ENCODE data around the gene TCP1.
"Not testable (repeated sequence)": the region's sequence is repeated elsewhere in the genome, so short reads cannot be mapped to it uniquely, and the experiment has no call there.

TCP1 gene

DNA sequence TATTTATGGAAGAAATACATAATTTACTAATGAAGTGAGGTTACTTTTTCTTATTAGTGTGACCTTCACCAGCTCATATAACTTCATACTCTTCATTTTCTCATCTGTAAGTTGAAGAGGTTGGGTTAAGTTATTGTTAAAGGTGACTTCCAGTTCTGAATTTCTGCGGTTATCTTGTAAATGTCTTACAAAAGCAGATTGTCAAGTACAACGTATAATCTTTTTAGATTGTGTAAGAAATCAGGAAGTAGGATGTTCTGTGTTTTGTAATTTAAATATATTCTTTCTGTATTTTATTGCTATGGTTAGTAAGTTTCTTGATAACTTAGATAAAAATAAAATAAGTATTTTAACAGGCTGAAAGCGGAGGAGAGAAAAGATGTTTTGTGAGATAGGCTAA lies 50.1 kb downstream of the TCP1 start:
- no peak for DNase-seq (ENCODE audit: low spot score)

DNA sequence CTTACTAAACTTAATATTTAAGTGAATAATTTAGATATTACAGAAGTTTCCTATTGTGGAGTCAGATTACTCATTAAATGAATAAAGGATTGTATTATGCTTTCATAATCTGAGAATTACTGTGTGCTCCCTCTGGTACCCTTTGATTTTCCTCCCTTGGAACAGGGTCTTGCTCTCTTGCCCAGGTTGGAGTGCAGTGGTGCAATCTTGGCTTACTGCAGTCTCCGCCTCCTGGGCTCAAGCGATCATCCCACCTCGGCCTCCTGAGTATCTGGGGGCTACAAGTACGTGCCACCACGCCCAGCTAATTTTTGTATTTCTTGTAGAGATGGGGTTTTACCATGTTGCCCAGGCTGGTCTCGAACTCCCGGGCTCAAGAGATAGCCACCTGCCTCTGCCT lies 52.5 kb downstream of the TCP1 start:
- no peak for DNase-seq (ENCODE audit: low spot score)

DNA sequence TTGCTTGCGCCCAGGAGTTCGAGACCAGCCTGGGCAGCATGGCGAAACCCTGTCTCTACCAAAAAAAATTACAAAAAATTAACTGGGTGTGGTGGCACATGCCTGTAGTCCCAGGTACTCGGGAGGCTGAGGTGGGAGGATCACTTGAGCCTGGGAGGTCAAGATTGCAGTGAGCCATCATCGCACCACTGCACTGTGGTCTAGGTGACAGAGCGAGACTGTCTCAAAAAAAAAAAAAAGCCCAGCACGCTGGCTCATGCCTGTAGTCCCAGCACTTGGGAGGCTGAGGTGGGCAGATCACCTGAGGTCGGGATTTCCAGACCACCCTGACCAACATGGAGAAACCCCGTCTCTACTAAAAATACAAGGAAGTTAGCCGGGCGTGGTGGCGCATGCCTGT lies 56.0 kb downstream of the TCP1 start:
- not testable (repeated sequence) for DNase-seq (ENCODE audit: low spot score)

DNA sequence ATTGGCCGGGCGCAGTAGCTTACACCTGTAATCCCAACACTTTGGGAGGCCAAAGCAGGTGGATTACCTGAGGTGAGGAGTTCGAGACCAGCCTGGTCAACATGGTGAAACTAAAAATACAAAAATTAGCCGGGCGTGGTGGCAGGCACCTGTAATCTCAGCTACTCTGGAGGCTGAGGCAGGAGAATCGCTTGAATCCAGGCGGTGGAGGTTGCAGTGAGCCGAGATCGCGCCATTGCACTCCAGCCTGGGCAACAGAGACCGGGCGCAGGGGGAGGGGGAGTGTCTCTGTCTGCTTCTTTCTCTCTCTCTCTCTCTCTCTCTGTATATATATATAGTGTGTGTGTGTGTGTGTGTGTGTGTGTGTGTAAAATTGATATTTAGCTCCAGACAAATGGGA lies 56.9 kb downstream of the TCP1 start:
- DNase-seq (ENCODE audit: low spot score) = not testable (repeated sequence)

DNA sequence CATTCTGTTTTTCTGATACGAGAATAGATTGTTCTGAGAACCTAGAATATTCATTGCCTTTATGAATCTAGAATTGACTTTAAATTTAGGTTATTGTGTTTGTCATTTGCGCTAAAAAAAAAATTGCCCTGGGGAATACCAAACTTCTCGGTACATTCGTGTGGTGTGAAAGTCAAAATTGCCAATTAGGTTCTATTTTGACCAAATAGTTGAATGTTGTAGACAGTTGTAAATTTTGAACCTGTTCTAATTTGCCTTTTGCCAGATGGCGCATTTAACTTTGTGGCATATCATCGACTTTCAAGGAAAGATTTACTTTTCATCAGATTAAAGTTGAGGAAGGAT lies 59.1 kb downstream of the TCP1 start:
- DNase-seq (ENCODE audit: low spot score) = no peak

DNA sequence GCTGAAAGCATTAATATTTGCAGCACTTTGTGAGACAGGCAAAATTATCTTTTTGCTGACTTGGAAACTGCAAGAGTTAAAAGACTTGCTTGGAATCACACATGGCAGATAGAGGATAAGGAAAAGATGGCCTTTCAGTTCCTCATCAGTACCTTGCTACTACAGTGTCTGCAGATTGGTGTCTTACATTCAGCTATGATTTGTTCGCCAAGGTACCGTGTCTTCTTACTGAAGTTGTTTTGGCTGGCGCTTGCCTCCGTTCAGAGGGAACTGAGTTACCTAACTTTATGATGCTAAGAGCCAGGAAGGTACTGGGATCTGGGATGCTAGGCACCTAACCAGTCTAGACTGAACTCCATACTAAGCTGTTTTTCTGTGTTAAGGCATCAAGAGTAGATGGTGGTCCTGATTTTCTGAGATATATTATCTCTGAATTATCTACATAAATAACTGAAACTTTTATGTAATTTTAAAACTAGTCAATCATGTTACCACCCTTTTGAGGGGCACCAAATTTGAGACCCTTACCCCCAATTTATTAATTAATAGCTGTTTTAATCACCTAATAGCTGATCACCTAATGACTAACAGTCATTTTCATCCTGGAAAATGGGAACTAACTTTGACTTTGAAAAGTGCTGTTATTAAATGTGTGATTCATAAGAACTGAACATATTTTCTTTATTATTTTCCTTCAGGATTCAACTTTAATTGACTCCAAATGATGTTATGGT lies 59.6 kb downstream of the TCP1 start:
- peak; percentile 41 for DNase-seq (ENCODE audit: low spot score)

DNA sequence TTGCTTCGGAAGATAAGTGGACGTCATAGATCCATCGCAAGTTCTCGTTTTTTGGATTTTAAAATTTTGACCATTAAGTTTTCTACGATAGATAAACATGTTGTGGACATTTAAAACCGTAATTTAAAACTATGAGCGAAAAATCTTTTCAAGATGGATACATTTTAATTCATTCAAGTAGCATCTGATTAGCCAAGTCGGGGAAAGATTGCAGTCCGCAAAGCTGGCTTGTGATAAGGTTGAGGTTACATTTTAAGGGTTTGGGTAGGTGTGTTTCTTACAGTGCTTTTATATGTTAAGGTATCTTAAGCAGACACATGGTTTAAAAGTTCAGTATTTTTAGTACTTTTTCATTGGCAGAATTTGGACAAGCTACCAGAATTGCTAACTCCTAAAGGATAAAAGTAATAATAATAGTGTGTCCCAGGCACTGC lies 60.9 kb downstream of the TCP1 start:
- DNase-seq (ENCODE audit: low spot score) = peak; percentile 21

Measured in RKO (cell line).